K562 (cell line): ENCODE measurements around the gene KAZALD1. TPM values are rescaled to one million over a fixed set of nuclear protein-coding genes. Genes with fewer than 3 reads are reported as not detected.
A peak's percentile ranks its signal among the peaks of the same experiment; 100 is the strongest.

Source experiments
- CBX1 ChIP-seq: sonication (generic); IDR thresholded peaks from 2 replicates; pipeline ENCODE4 v1.6.1; 2016; ENCODE audit warnings: antibody characterized with exemption, low read depth, mild to moderate bottlenecking
- COPS2 ChIP-seq: fragments of 450-650 bp; conservative IDR thresholded peaks from 2 replicates; pipeline ENCODE4 v1.6.1; 2016; ENCODE audit warnings: mild to moderate bottlenecking, moderate library complexity
- FOXK2 ChIP-seq, 2 experiments: fragments of 450-650 bp; IDR thresholded peaks in 1 of 2; conservative IDR thresholded peaks in 1 of 2; 2 replicates each; pipeline ENCODE4 v1.6.1; 2016; ENCODE audit warnings: low read depth in 2 of 2, mild to moderate bottlenecking in 1 of 2
- MAZ ChIP-seq, 2 experiments: fragments of 450-650 bp in 1 of 2; sonication (generic) in 1 of 2; formaldehyde crosslinking; IDR thresholded peaks in 1 of 2; conservative IDR thresholded peaks in 1 of 2; 2 replicates each; pipeline versions ENCODE4 v1.4.0 to v1.5.0; 2020; ENCODE audit warnings: mild to moderate bottlenecking in 1 of 2, missing genetic modification reagents in 1 of 2
- MYC ChIP-seq, 2 experiments: fragments of 250-450 bp in 1 of 2; sonication (Bioruptor Pico) in 1 of 2; IDR thresholded peaks; 2 replicates each; pipeline versions ENCODE4 v1.5.1 to v1.6.1; 2012 to 2021; ENCODE audit warnings: low read depth in 2 of 2, borderline replicate concordance in 1 of 2, improper control_type of control experiment in 1 of 2, low read length in 1 of 2, mild to moderate bottlenecking in 1 of 2, moderate library complexity in 1 of 2
- NFIX ChIP-seq: fragments of 250-450 bp; sonication (Bioruptor Pico); IDR thresholded peaks from 2 replicates; pipeline ENCODE4 v1.4.0; 2020; ENCODE audit warnings: low read depth, mild to moderate bottlenecking, moderate library complexity
- SAFB2 ChIP-seq: fragments of 200-400 bp; formaldehyde crosslinking; IDR thresholded peaks from 2 replicates; pipeline ENCODE4 v1.6.1; 2018; ENCODE audit warnings: borderline replicate concordance, low read length, low read depth, moderate library complexity; ENCODE audit not compliant: severe bottlenecking
- SMC3 ChIP-seq: conservative IDR thresholded peaks from 2 replicates; pipeline ENCODE4 v1.6.1; 2011; ENCODE audit warnings: low read depth, low read length, improper control_type of control experiment; ENCODE audit not compliant: insufficient read depth
- WHSC1 ChIP-seq: IDR thresholded peaks from one replicate; pipeline ENCODE4 v1.6.1; 2012; ENCODE audit warnings: low read length, control low read depth, inconsistent platforms
- ZNF134 ChIP-seq: fragments of 250-450 bp; sonication (Bioruptor Pico); conservative IDR thresholded peaks from 2 replicates; pipeline ENCODE4 v1.4.0; 2020
- polyA plus RNA-seq, 8 experiments: library from polyadenylated mRNA; depleted of rRNA in 4 of 8; stranded (reverse) in 5 of 8; unstranded in 3 of 8; fragments of >200 nt; fragmentation: Nextera tagmentation in 2 of 8; fragmentation: Illumina TruSeq in 1 of 8; extraction: Ambion mirVana in 2 of 8; extraction: Trizol in 1 of 8; gene quantifications; 2 replicates each; pipeline versions ENCODE4 v1.2.1 to v1.2.3, GENCODE V29; 2011 to 2014; ENCODE audit warnings: inconsistent platforms in 1 of 8, missing spikeins in 1 of 8
- total RNA-seq, 7 experiments: library from RNA; depleted of rRNA in 6 of 7; stranded (reverse); fragments of >200 nt in 6 of 7; fragmentation: Illumina TruSeq in 2 of 7; extraction: Trizol in 2 of 7; gene quantifications; 2 replicates each; pipeline versions ENCODE4 v1.2.1 to v1.2.3, GENCODE V29; 2011 to 2021; ENCODE audit warnings: low replicate concordance in 1 of 7
- TF ChIP-seq, protein P1 (sequence below): fragments of 200-600 bp; sonication (generic); IDR thresholded peaks from one replicate; pipeline ENCODE4 v1.6.1; 2012; ENCODE audit warnings: mild to moderate bottlenecking, low read depth, low read length, inconsistent platforms

Gene KAZALD1
- total and polyA plus RNA-seq, 9 of the 15 experiments (the other 6 are each of a cell fraction or from before 2014, with no cell fraction given): 0.15 to 10.0 (median 4.9) TPM

DNA sequence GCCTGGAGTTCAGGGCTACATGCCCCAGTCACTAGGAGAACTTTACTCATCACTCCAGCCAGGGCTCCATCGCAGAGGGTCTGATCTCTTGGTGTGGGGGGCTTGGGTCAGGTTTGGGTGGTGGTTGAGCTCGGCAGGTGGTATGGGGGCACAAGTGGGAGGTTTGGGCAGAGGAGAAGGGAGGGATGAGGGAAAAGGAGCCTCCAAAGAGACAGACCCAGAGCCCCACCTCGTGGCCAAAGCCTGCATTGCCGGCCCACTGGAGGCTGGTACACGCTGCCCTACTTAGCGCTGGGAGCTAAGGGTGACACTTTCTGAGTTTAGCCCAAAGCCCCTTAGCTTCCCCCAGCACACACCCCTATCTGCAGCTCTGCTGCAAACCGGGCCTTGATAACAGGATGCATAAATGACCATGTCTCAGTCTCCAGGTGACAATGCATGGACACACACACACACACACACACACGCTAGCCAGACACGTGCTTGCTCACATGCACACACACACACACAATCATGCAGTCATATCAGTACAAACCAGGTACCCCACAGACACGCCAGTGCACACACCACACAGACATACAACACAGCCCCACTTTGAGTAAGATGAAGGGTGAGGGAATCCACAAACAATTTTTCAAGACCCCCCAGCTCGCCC is 47.4 kb upstream of the KAZALD1 start (continued):
- no peak for TF ChIP-seq MYC (IDR thresholded peaks at IDR 0.05; ENCODE audit: low read depth, low read length)
- TF ChIP-seq MYC (CRISPR knock-in tag; IDR thresholded peaks at IDR 0.05; ENCODE audit: borderline replicate concordance, low read depth): 0 out of 2 replicates have a peak, but pooled peaks have one; percentile 47
- TF ChIP-seq SAFB2: no peak
- peak; percentile 43; the same call in 1 of the 2 replicates for TF ChIP-seq SMC3
- no peak for TF ChIP-seq NFIX (CRISPR knock-in tag)
- no peak for TF ChIP-seq COPS2
- TF ChIP-seq MAZ (CRISPR knock-in tag; conservative IDR thresholded peaks at IDR 0.05 in 1 of 2, IDR thresholded peaks at IDR 0.05 in 1 of 2): 0 out of 4 replicates have a peak, but pooled peaks of 1 of the 2 experiments have one; percentile 19
- TF ChIP-seq CBX1: no peak
- TF ChIP-seq ZNF134 (CRISPR knock-in tag): no peak
- no peak for TF ChIP-seq FOXK2 (conservative IDR thresholded peaks at IDR 0.05 in 1 of 2, IDR thresholded peaks at IDR 0.05 in 1 of 2; ENCODE audit: low read depth in 2 of 2)
- no peak for TF ChIP-seq WHSC1
- TF ChIP-seq, protein P1, sequence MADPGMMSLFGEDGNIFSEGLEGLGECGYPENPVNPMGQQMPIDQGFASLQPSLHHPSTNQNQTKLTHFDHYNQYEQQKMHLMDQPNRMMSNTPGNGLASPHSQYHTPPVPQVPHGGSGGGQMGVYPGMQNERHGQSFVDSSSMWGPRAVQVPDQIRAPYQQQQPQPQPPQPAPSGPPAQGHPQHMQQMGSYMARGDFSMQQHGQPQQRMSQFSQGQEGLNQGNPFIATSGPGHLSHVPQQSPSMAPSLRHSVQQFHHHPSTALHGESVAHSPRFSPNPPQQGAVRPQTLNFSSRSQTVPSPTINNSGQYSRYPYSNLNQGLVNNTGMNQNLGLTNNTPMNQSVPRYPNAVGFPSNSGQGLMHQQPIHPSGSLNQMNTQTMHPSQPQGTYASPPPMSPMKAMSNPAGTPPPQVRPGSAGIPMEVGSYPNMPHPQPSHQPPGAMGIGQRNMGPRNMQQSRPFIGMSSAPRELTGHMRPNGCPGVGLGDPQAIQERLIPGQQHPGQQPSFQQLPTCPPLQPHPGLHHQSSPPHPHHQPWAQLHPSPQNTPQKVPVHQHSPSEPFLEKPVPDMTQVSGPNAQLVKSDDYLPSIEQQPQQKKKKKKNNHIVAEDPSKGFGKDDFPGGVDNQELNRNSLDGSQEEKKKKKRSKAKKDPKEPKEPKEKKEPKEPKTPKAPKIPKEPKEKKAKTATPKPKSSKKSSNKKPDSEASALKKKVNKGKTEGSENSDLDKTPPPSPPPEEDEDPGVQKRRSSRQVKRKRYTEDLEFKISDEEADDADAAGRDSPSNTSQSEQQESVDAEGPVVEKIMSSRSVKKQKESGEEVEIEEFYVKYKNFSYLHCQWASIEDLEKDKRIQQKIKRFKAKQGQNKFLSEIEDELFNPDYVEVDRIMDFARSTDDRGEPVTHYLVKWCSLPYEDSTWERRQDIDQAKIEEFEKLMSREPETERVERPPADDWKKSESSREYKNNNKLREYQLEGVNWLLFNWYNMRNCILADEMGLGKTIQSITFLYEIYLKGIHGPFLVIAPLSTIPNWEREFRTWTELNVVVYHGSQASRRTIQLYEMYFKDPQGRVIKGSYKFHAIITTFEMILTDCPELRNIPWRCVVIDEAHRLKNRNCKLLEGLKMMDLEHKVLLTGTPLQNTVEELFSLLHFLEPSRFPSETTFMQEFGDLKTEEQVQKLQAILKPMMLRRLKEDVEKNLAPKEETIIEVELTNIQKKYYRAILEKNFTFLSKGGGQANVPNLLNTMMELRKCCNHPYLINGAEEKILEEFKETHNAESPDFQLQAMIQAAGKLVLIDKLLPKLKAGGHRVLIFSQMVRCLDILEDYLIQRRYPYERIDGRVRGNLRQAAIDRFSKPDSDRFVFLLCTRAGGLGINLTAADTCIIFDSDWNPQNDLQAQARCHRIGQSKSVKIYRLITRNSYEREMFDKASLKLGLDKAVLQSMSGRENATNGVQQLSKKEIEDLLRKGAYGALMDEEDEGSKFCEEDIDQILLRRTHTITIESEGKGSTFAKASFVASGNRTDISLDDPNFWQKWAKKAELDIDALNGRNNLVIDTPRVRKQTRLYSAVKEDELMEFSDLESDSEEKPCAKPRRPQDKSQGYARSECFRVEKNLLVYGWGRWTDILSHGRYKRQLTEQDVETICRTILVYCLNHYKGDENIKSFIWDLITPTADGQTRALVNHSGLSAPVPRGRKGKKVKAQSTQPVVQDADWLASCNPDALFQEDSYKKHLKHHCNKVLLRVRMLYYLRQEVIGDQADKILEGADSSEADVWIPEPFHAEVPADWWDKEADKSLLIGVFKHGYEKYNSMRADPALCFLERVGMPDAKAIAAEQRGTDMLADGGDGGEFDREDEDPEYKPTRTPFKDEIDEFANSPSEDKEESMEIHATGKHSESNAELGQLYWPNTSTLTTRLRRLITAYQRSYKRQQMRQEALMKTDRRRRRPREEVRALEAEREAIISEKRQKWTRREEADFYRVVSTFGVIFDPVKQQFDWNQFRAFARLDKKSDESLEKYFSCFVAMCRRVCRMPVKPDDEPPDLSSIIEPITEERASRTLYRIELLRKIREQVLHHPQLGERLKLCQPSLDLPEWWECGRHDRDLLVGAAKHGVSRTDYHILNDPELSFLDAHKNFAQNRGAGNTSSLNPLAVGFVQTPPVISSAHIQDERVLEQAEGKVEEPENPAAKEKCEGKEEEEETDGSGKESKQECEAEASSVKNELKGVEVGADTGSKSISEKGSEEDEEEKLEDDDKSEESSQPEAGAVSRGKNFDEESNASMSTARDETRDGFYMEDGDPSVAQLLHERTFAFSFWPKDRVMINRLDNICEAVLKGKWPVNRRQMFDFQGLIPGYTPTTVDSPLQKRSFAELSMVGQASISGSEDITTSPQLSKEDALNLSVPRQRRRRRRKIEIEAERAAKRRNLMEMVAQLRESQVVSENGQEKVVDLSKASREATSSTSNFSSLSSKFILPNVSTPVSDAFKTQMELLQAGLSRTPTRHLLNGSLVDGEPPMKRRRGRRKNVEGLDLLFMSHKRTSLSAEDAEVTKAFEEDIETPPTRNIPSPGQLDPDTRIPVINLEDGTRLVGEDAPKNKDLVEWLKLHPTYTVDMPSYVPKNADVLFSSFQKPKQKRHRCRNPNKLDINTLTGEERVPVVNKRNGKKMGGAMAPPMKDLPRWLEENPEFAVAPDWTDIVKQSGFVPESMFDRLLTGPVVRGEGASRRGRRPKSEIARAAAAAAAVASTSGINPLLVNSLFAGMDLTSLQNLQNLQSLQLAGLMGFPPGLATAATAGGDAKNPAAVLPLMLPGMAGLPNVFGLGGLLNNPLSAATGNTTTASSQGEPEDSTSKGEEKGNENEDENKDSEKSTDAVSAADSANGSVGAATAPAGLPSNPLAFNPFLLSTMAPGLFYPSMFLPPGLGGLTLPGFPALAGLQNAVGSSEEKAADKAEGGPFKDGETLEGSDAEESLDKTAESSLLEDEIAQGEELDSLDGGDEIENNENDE: no peak
